ENCODE results near the gene HS1BP3. TPM values are rescaled to one million over a fixed set of nuclear protein-coding genes. Genes with fewer than 3 reads are reported as not detected.
A peak's percentile ranks its signal among the peaks of the same experiment; 100 is the strongest.

The HS1BP3 gene
- total RNA-seq, 1 donor from 2014 or later: 16.5 TPM

DNA sequence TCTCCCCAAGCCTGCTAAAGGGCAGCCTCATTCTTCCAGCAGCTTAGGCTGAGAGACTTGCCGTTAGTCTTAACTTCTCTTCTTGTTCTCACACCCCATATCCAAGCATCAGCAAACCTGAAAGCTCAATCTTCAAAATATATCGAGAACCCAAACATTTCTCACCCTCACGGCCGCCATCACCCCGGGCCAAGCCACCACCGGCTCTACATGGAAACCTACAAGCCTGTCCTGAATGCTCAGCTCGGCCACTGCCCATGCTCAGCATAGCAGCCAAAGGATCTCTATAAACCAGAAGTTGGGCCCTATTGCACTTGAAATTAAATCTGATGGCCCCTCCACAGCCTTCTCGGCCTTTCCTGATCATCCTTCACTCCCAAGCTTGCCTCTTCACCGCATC lies 2.1 kb downstream of the HS1BP3 start:
- H3K4me3 Mint-ChIP-seq (ENCODE audit: low read depth): no peak overlapping the region

DNA sequence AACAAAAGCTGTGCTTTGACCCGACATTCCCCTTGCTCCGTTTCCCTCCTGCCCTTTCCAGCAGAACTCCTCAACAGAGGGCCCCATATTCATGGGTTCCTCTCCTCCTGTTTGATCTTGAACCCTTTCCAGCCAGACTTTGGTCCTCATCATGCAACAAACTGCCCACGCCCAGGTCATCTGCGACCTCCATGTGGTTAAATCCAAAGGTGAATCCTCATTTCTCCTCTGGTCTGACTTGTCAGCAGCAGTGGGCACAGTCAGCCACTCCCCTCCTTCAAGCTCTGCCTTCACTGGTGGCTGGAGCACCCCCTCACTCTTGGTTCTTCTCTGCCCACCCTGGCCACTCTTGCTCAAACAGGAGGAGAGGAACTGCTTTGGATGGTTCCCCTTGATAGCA lies 2.7 kb downstream of the HS1BP3 start:
- Mint-ChIP-seq H3K36me3 (ENCODE audit: insufficient read depth) (peaks cover 11% of the 10 kb centered on the region), H3K27ac (peak overlapping the region; percentile 22), H3K27me3 (peaks cover 14% of the 10 kb centered on the region), H3K4me1 (ENCODE audit: low read depth) (peaks cover 7% of the 10 kb centered on the region), H3K4me3 (ENCODE audit: low read depth) (no peak overlapping the region), H3K9me3 (ENCODE audit: low read depth) (no peaks in the 10 kb centered on the region)
- TF ChIP-seq, protein P1, sequence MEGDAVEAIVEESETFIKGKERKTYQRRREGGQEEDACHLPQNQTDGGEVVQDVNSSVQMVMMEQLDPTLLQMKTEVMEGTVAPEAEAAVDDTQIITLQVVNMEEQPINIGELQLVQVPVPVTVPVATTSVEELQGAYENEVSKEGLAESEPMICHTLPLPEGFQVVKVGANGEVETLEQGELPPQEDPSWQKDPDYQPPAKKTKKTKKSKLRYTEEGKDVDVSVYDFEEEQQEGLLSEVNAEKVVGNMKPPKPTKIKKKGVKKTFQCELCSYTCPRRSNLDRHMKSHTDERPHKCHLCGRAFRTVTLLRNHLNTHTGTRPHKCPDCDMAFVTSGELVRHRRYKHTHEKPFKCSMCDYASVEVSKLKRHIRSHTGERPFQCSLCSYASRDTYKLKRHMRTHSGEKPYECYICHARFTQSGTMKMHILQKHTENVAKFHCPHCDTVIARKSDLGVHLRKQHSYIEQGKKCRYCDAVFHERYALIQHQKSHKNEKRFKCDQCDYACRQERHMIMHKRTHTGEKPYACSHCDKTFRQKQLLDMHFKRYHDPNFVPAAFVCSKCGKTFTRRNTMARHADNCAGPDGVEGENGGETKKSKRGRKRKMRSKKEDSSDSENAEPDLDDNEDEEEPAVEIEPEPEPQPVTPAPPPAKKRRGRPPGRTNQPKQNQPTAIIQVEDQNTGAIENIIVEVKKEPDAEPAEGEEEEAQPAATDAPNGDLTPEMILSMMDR (IDR thresholded peaks at IDR 0.05; ENCODE audit: unreplicated experiment): no peak
- DNase-seq (ENCODE audit: low spot score, unreplicated experiment): no peak

More for the DNA sequence above, 2.1 kb downstream of the HS1BP3 start:
- TF ChIP-seq, protein P1 (IDR thresholded peaks at IDR 0.05; ENCODE audit: unreplicated experiment): no peak
- Mint-ChIP-seq H3K36me3 (ENCODE audit: insufficient read depth) (peaks cover 9% of the 10 kb centered on the region), H3K27me3 (peaks cover 14% of the 10 kb centered on the region), H3K4me1 (ENCODE audit: low read depth) (peaks cover 7% of the 10 kb centered on the region), H3K9me3 (ENCODE audit: low read depth) (no peaks in the 10 kb centered on the region), H3K27ac (peak overlapping the region; percentile 2)
- no peak for DNase-seq (ENCODE audit: low spot score, unreplicated experiment)

DNA sequence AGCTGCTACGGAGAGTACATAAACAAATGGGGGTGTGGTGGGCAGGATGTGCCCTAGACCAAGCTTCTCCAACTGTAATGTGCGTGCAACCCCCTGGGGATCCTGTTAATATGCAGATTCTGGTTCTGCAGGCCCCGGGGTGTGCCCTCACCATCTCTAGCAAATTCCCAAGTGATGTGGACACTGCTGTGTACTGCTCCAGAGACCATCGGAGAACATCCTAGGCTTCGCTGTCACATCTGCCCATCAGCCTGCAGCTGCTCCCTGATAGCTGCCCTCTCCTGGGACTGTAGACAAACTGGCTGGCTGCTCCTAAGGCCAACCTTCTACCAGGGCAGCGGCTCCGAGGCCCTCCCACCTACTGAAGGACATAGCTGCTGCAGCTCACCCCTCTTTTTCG lies 3.2 kb downstream of the HS1BP3 start:
- H3K36me3 Mint-ChIP-seq (ENCODE audit: insufficient read depth): peaks cover 11% of the 10 kb centered on the region
- H3K4me1 Mint-ChIP-seq (ENCODE audit: low read depth): peaks cover 7% of the 10 kb centered on the region
- peaks cover 11% of the 10 kb centered on the region for H3K27me3 Mint-ChIP-seq
- no peak overlapping the region for H3K27ac Mint-ChIP-seq
- TF ChIP-seq, protein P1 (IDR thresholded peaks at IDR 0.05; ENCODE audit: unreplicated experiment): no peak
- no peak overlapping the region for H3K4me3 Mint-ChIP-seq (ENCODE audit: low read depth)
- H3K9me3 Mint-ChIP-seq (ENCODE audit: low read depth): no peaks in the 10 kb centered on the region
- no peak for DNase-seq (ENCODE audit: low spot score, unreplicated experiment)

DNA sequence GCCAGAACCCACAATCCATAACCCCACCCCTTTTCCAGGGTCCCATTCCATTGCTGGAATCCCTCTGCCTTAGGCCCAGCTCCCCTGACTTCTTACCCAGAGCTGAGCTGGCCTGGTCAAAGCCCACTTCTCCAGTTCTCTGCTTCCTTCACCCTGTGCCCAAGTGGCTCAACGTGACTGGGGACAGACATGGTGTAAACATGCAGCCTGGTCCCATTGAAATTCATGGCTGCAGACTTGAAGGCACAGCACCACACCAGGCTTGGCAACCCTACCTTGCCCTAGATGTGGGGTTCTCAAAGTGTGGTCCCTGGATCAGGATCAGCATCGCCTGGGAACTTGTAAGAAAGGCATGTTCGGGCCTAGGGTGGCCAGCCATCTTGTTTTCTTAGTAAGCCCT lies 3.7 kb downstream of the HS1BP3 start:
- H3K36me3 Mint-ChIP-seq (ENCODE audit: insufficient read depth): peaks cover 11% of the 10 kb centered on the region
- no peak for DNase-seq (ENCODE audit: low spot score, unreplicated experiment)
- H3K9me3 Mint-ChIP-seq (ENCODE audit: low read depth): no peaks in the 10 kb centered on the region
- no peak overlapping the region for H3K27ac Mint-ChIP-seq
- H3K27me3 Mint-ChIP-seq: peaks cover 7% of the 10 kb centered on the region
- peaks cover 7% of the 10 kb centered on the region for H3K4me1 Mint-ChIP-seq (ENCODE audit: low read depth)
- H3K4me3 Mint-ChIP-seq (ENCODE audit: low read depth): no peak overlapping the region
- TF ChIP-seq, protein P1 (IDR thresholded peaks at IDR 0.05; ENCODE audit: unreplicated experiment): no peak

DNA sequence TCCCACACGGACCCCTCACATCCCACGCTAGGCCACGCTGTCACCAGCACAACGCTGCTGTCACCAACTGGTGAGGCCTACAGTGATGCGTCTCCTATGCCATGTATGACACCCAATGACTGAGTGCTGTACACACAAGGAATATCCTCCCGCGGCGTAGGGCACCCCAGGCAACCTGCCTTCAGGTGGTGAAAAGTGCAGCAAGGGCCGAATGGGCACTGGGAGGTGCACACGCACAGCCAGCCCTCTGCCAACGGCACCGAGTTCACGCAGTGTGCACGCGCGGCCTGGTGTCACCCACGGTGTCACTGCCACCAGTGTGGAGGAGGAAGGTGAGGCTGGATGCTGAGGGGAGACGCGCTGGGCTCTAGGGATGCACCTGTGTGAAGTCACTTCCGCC lies 4.5 kb downstream of the HS1BP3 start:
- no peak for DNase-seq (ENCODE audit: low spot score, unreplicated experiment)
- Mint-ChIP-seq H3K9me3 (ENCODE audit: low read depth) (no peaks in the 10 kb centered on the region), H3K4me3 (ENCODE audit: low read depth) (no peak overlapping the region), H3K27ac (no peak overlapping the region), H3K4me1 (ENCODE audit: low read depth) (peaks cover 4% of the 10 kb centered on the region), H3K27me3 (peaks cover 7% of the 10 kb centered on the region), H3K36me3 (ENCODE audit: insufficient read depth) (peaks cover 11% of the 10 kb centered on the region)
- TF ChIP-seq, protein P1 (IDR thresholded peaks at IDR 0.05; ENCODE audit: unreplicated experiment): no peak
